Measurements from ENCODE around the gene IFNA5. TPM values are rescaled to one million over a fixed set of nuclear protein-coding genes. Genes with fewer than 3 reads are reported as not detected.

IFNA5 gene
- total and polyA plus RNA-seq, 4 donors = 0.12 to 0.28 TPM; not detected in 2

DNA sequence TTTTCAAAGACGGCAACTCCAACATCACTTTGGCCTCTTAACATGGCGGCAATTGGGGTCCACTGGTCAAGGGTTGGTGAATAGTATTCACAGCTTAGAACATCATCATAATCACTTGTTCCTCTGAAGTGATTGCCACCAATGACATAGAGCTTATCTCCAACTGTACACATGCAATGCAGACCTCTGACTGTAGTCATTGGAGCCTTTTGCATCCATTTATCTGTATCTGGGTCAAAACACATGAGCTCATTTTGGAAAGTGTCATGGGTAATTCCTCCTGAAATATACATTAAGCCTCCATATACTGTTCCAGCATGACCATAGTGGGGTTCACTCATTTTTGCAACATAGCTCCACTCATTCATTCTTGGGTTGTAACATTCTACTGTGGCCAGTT lies 28.1 kb upstream of the IFNA5 start:
- Histone ChIP-seq H3K4me3 (no peak overlapping the region), H3K4me1 (ENCODE audit: control insufficient read depth in 5 of 5, insufficient read depth in 5 of 5, low read length in 5 of 5) (peaks cover 4 to 30% (median 17%) of the 10 kb centered on the region in 5 donors), H3K36me3 (ENCODE audit: control insufficient read depth in 4 of 4, insufficient read depth in 4 of 4, low read length in 4 of 4) (peaks cover 0 to 12% (median 5%) of the 10 kb centered on the region in 4 donors), H3K9ac (ENCODE audit: insufficient read depth in 1 of 2, low read length in 2 of 2) (peak overlapping the region in 1 of 2 donors; percentile 8), H3K27me3 (ENCODE audit: control insufficient read depth in 3 of 3, insufficient read depth in 3 of 3, low read length in 2 of 3) (no peaks in the 10 kb centered on the region), H3K9me3 (ENCODE audit: control insufficient read depth in 4 of 4, insufficient read depth in 3 of 4, low read length in 3 of 4) (no peaks in the 10 kb centered on the region), H3K27ac (ENCODE audit: low read depth in 1 of 2, low read length in 1 of 2) (no peak overlapping the region)
- ATAC-seq (ENCODE audit: insufficient read depth, low FRiP score) (no peak), DNase-seq (no peak)
- WGBS, 2 donors = 96 to 100% methylated on average over 2 of the region's 2 CpGs
- TF ChIP-seq, protein P1, sequence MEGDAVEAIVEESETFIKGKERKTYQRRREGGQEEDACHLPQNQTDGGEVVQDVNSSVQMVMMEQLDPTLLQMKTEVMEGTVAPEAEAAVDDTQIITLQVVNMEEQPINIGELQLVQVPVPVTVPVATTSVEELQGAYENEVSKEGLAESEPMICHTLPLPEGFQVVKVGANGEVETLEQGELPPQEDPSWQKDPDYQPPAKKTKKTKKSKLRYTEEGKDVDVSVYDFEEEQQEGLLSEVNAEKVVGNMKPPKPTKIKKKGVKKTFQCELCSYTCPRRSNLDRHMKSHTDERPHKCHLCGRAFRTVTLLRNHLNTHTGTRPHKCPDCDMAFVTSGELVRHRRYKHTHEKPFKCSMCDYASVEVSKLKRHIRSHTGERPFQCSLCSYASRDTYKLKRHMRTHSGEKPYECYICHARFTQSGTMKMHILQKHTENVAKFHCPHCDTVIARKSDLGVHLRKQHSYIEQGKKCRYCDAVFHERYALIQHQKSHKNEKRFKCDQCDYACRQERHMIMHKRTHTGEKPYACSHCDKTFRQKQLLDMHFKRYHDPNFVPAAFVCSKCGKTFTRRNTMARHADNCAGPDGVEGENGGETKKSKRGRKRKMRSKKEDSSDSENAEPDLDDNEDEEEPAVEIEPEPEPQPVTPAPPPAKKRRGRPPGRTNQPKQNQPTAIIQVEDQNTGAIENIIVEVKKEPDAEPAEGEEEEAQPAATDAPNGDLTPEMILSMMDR (IDR thresholded peaks at IDR 0.05; ENCODE audit: control extremely low read depth, extremely low read depth) = no peak

DNA sequence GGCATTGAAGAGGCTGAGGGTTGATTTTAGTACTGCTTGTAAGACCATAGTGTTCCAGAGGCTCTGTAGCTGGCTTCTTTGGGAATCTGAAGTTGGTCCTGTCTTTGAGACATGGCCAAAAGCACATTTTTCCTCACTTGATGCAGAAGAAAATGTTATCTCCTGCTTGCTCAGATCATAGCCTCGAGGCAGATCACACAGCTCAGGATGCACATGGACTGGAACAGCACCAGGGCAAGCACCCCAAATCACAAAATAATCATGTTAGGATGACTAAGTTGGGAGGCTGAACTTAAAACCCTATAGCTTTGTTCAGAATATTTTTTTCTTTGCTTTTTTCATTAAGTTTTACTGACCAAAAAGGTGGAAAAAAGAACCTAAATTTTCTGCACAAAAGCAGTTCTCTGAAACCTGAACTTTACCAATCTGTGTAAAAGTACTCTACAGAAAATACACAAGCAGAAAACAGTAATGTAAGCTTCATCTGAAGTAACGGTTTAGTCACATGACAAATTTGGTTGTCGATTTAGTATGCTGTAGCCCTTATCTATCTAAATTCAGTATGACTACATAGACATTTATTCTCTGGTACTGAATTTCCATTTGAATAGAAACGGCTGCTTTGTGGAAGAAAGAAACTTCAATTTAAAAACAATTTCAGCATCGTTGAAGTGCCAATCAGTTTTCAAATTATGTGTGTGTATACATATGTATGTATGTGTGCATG lies 26.7 kb upstream of the IFNA5 start:
- H3K36me3 ChIP-seq (ENCODE audit: control insufficient read depth in 4 of 4, insufficient read depth in 4 of 4, low read length in 4 of 4) = peaks cover 0 to 12% (median 5%) of the 10 kb centered on the region in 4 donors
- no peak overlapping the region for H3K4me3 ChIP-seq
- no peak for DNase-seq
- no peak overlapping the region for H3K27ac ChIP-seq (ENCODE audit: low read depth in 1 of 2, low read length in 1 of 2)
- WGBS, 2 donors = 59 to 65% methylated on average over 5 of the region's 5 CpGs
- H3K27me3 ChIP-seq (ENCODE audit: control insufficient read depth in 3 of 3, insufficient read depth in 3 of 3, low read length in 2 of 3) = no peaks in the 10 kb centered on the region
- H3K4me1 ChIP-seq (ENCODE audit: control insufficient read depth in 5 of 5, insufficient read depth in 5 of 5, low read length in 5 of 5) = peaks cover 4 to 30% (median 17%) of the 10 kb centered on the region in 5 donors
- TF ChIP-seq, protein P1 (IDR thresholded peaks at IDR 0.05; ENCODE audit: control extremely low read depth, extremely low read depth) = no peak
- no peaks in the 10 kb centered on the region for H3K9me3 ChIP-seq (ENCODE audit: control insufficient read depth in 4 of 4, insufficient read depth in 3 of 4, low read length in 3 of 4)
- no peak for ATAC-seq (ENCODE audit: insufficient read depth, low FRiP score)
- H3K9ac ChIP-seq (ENCODE audit: insufficient read depth in 1 of 2, low read length in 2 of 2) = no peak overlapping the region

DNA sequence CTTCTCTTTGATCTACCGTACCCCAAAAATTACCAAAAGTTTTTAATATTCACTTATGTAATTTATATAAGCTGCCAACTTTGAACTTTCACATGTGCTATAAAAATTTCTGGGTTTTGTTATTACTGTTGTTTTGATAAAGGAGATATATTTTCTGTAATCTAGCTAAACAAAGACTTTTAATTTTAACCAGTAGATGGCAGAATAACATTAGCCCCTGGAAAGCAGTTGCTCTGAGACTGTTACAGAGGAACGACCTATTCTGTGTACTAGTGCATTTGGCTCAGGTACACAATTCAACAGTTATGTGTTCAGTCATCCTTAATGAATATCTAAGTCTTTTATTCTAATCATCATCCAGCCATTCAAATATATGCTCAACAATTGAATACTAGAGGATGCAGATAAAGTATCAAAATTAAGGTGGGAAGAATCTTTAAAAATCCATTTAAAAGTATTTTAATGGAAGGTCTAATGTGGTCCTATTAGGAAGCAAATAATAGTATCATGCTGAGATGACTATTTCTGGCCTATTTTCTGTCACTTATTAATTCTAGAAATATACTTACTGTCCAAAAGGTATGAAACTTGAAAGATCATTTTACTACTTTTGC lies 21.5 kb upstream of the IFNA5 start:
- Histone ChIP-seq H3K9ac (ENCODE audit: insufficient read depth in 1 of 2, low read length in 2 of 2) (no peak overlapping the region), H3K4me3 (no peak overlapping the region), H3K4me1 (ENCODE audit: control insufficient read depth in 5 of 5, insufficient read depth in 5 of 5, low read length in 5 of 5) (peaks cover 0 to 9% (median 2%) of the 10 kb centered on the region in 5 donors), H3K27ac (ENCODE audit: low read depth in 1 of 2, low read length in 1 of 2) (no peak overlapping the region), H3K36me3 (ENCODE audit: control insufficient read depth in 4 of 4, insufficient read depth in 4 of 4, low read length in 4 of 4) (peaks cover 5 to 13% (median 12%) of the 10 kb centered on the region in 4 donors), H3K9me3 (ENCODE audit: control insufficient read depth in 4 of 4, insufficient read depth in 3 of 4, low read length in 3 of 4) (no peaks in the 10 kb centered on the region), H3K27me3 (ENCODE audit: control insufficient read depth in 3 of 3, insufficient read depth in 3 of 3, low read length in 2 of 3) (no peaks in the 10 kb centered on the region)
- WGBS, 2 donors = 42 to 45% methylated on average over 2 of the region's 2 CpGs
- TF ChIP-seq, protein P1 (IDR thresholded peaks at IDR 0.05; ENCODE audit: control extremely low read depth, extremely low read depth) = peak; percentile 53
- DNase-seq (peak in 2 of 3 donors; percentile 56 to 64), ATAC-seq (ENCODE audit: insufficient read depth, low FRiP score) (peak; percentile 53)

All from lung (tissue), 12 donors.